ENCODE results near the gene CCN5.
"Not testable (repeated sequence)": the region's sequence is repeated elsewhere in the genome, so short reads cannot be mapped to it uniquely, and the experiment has no call there.

The CCN5 gene

DNA sequence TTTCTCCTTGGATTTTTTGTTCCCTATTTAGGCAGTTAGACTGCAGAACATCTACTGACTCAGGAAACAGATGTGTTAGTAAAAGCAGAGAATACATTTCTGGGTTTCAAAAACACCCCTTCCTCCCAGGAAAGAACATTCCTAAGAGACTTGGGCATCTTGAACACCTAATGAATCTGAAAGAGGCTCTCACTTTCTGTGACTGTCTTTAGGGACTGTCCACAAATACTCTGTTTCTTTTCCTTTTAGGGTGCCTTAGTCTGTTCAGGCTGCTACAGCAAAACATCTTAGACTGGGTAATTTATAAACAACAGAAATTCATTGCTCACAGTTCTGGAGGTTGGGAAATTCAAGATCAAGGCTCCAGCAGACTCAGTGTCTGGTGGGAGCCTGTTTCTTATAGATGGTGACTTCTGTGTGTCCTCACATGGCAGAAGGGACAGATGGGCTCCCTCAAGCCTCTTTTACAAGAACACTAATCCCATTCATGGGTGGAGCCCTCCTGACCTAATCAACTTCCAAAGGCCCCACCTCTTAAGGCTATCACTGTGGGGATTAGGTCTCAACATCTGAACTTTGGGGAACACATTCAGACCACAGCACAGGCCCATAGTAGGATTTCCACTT, 19.4 kb upstream of the CCN5 start:
- no peak for DNase-seq

DNA sequence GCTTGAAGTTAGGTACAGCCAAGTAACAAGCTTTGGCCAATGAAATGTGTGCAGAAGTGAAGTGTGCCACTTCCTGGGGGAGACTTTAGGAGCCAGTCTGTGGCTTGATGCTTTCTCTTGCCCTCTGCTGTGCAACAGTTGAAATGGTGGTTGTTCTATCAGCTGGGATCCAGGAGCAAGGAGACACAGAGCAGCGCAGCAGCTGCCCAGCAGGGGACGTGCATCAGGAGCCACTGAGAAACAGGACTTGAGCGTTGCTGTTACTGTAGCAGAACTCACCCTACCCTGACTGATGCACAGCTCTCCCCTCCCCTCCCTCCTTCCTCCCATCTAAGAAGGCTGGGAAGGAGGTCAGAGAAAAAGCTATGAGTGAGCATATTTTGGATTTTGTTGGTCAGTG, 18.9 kb upstream of the CCN5 start:
- DNase-seq = no peak

DNA sequence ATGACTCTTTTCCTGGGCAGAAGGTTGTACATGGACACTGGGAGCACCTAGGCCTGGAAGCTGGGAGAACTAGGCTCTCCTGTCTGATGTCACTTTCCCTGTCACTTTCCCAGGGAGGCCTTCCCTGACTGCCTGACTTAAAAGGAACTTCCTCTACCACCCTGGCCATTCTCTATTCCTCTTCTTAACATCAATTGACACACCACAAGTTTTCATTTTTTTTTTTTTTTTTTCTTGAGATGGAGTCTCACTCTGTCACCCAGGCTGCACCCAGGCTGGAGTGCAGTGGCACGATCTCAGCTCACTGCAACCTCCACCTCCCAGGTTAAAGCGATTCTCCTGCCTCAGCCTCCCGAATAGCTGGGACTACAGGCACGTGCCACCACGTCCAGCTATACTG, 18.1 kb upstream of the CCN5 start:
- DNase-seq = not testable (repeated sequence)

DNA sequence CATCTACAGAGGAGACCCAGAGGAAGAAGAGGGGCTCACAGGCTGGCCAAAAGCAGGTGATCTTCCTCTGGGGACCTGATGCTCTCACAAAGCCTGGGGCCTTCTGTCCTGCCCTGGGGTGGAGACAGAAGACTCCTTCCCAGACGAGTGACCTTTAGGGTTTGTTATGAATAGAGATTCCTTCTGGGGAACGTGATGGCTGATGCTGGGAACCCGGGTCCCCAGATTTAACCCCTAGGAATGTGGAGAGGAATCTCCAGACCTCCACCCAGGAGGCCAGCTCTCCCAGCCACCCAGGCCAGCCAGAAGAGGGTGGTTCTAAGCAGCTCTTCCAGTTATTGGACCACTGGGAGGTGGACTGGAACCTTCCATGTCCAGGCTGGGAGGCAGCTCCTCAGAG, 16.8 kb upstream of the CCN5 start:
- DNase-seq = no peak

DNA sequence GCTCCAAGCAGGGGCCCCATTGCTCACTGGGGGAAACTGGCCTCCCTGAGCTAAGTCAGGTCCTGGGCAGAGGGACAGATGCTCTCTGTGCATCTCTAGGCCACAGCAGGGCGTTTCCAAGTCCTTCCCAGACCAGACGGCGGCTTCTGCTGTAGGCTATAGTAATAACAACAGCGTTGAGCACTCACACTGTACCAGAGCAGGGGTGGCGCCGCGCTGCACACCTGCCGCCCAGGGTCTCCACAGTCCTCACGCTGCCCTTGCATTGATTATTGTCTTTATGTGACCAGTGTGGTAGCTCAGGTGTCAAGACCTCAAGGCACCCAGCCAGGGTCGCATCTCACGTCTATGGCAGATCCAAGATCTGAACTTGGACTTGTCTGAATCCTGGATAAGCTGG, 14.9 kb upstream of the CCN5 start:
- DNase-seq = no peak

DNA sequence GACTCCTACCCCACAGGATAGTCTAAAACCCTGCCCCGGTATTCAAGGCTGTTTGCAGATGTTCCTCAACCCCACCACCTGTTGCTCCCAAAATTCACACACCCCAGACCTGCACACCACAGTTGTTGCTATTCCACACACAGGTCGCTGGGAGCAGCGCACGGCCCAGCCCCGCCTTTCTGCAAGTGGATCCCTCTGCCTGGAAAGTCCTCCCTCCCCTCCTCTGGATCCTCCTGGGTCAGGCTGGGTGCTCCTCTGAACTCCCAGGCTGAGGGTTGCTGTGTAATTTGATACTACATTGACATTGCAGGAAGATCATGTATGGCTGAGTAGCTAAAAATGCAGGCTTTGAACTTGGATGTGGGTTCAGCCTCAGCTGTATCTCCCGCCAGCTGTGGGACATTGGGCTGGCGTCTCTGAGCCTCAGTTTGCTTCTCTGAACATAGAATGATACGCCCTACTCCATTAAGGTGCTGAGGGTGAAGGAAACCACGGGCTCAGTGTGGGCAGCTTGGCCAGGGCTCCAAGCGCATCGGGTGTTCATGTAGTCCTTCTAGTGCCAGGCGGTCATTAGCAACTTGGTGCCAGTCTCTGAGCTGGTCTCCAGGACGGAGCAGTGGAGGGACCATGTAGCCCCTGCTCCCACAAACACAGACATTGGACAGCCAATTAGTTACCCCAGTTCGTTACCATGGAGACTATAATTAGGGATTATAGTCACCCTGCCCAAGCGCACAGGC, 13.9 kb upstream of the CCN5 start:
- peak; percentile 40 for DNase-seq

DNA sequence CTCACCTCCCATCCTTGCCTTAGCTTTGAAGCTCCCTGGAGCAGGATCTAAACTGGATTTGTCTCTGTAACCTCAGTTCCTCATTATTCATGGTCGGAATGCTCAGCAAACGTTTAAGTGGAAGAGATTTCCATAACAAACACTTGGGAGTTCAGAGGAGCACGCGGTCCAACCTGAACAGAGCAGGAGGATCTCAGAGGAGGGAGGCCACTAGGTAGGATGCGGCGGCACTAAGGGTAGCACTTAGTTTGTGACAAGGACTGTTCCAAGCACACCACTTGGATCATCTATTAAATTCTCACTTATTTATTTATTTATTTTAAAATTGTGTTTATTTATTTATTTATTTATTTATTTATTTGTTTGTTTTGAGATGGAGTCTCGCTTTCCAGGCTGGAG, 13.3 kb upstream of the CCN5 start:
- peak; percentile 12 for DNase-seq

DNA sequence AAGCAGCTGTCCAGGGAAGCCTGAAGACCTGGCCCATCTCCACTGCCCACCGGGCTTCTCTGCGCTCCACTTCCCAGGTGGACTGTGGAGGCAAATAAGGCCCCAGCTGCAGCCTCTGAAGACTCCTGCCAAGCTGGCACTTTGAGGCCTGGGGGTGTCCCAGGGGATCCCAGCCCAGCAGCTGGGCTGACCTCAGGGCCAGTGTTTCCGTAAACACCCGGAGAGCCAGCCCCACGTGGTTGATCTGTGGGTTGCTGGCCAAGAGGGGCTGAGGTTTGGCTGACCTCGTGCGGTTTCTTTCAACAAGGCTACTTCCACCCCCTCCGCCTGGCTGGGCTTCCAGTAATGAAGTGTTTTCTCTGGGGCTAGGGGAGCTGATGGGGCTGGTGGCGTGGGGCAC, 12.4 kb upstream of the CCN5 start:
- DNase-seq = no peak

DNA sequence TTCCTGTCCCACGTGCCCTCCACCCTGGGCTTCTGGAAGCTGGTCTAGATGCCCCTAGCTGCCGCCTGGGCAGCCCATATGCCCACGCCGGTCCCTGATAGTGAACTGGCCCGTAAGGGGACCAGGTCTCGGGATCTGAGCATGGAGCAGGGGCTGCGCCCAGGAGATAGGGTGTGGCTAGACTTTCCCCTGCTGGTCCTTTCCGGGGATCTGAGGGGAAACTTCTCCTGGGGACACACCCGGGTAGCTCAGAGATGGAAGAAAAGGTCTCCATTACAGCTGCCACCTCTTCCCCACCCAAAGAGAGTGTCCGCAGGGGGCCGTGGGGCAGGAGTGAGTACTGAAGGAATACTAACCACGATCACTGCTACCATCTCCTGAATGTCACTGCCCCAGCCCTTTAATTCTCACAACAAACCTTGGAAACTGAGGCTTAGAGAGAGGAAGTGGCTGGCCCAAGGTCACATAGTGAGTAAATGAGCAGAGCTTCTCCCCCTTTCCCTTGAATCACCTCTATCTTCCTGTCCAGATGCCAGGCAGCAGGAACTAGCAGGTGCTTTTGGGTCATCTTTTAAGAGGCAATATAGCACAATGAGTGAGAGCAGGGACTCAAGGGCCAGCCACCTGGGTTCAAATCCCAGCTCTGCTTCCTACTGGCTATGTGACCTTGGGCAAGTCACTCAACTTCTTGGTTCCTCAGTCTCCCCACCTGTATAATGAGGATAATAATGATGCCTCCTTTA, 11.8 kb upstream of the CCN5 start:
- no peak for DNase-seq

DNA sequence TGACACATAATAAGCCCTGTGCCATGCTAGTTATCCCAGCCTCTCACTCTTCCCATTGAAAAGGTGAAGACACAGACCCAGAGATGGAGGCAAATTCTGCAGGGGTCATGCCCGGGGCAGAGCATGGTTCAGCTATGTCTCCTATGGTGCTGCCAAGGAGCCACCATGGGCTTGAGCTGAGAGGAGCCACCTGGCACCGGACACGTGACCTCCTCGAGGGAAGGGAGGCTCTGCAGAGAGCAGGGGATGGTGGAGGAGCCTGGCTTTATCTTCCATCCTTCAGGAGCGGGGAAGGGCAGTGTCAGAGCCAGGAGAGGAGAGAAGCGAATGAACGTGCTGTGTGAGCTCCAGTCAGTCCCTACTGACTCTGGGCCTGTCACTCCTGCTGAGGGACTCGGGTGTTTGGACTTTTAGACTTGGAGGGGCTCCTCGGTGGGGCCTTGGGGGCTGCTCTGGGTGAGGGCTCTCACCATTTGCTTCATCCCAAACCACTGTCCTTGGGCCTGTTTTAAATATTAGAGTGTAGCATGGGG, 11.1 kb upstream of the CCN5 start:
- DNase-seq = no peak

DNA sequence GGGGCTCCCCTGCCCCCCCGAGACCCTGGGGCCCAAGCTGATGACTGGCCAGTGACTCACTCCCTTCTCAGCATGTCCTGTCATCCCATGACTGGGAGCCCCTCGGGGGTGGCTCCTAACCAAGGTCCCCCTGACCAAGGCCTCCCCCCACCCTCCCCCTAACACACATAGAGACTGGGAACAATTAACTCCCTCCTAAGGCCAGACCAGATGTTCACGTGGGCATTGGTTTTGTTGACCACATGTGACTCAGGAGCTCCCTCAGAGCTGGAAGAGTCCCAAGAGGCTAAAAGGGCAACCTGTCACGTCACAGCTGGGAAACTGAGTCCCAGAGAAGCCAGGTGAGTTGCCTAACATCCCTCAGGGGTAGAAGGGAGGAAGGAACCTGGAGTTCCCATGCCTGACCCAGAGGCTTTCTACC, 10.6 kb upstream of the CCN5 start:
- no peak for DNase-seq

DNA sequence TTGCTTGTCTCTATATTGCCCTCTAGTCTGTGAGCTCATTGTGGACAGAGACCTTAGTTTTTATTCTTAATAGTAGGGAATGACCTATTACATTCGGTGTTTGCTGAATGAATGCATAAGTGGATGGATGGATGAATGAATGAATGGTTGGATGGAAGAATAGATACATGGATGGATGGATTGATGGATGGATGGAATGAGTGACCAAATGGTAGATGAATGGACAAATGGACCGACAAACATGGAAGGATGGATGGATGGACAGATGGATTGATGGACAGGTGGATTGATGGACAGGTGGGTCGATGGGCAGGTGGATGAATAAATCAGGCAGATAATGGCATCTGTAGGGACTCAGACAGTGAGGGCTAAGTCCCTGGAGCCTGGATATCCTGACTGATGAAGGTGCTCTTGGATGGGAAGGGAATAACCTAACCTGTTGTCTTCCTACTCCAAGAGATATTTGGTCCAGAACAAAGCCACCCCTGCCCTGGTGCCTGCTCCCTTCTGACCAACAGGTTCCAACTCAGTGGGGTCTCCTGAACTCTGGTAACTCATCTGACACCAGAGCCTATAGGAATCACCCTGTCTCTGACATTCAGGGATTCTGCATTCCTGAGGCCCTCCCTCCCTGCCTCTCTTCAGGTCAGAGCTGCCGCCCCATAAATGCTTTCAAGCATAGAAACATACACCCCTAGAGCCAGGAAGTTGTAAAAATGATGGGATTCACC, 9.6 kb upstream of the CCN5 start:
- DNase-seq = no peak

DNA sequence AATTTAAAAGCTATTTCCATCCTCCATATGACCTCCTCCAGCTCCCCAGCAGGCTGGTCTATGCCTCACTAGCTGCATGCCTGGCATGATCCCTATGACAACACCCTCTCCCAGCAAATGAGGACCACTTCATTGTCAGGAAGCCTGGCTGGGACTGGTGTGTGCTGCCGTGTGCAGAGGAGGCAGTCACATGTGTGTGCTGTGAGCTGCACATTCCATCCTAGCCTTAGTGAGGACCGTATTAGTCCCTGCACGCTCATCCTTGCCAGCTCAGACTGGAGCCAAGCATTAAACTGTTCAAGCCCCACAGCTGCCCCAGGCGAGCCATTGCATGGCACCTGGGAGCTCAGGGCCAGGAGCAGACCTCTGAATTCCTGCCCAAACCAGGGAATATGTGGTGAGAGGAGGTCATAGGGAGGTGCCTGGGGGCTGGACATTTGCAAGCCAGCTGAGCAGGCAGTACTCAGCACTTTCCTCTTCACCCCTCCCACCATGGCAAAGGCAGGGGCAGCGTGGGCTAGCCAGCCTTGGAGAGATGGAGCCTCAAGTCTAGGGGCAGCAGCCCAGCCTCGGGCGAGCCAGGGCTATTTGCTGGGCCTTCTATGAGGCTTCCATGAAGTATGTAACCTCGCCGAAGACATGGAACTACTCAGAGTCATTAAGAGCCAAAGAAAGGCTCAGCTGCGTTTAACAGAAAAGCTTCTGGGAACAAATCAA, 8.7 kb upstream of the CCN5 start:
- no peak for DNase-seq

DNA sequence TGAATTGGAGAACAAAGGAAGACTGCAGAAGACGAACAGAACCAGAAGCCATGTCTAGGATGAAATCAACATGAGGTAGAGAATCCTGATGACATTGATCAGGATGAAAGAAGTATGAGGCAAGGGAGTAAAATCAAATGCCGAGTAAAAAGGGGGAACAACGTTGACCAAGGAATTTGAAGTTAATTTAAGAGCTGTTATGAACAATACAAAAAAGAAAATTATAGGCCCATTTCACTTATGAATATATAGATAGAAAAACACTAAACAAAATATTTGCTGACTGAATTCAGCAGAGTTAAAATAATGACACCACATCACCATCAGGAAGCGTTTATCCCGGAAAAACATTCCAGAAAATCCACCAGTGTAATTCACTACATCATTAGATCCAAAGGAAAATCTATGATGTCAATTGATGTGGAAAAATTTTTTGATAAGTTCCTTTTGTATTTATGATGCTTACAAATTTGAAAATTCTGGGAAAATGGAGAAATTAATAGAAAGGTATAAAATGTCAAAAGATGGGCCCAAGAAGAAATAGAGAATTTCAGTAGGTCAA, 8.1 kb upstream of the CCN5 start:
- DNase-seq = no peak

DNA sequence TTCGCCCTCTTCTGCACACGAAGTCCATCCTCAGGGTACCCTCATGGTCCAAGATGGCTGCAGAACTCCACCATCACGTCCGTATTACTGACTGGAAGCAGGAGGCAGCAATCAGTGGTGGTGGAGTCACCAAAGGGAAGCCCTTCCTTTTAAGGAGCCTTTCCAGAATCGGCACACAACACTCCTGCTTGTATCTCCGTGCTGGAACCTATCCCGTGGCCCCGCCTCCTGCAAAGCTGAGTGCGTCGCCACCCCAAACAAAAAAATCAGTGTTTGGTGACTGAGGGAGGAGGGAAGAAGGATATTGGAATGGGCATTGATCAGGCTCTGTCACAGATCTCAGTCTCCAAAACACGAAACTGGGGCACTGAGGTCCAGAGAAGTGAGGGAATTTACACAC, 5.8 kb upstream of the CCN5 start:
- DNase-seq = no peak

DNA sequence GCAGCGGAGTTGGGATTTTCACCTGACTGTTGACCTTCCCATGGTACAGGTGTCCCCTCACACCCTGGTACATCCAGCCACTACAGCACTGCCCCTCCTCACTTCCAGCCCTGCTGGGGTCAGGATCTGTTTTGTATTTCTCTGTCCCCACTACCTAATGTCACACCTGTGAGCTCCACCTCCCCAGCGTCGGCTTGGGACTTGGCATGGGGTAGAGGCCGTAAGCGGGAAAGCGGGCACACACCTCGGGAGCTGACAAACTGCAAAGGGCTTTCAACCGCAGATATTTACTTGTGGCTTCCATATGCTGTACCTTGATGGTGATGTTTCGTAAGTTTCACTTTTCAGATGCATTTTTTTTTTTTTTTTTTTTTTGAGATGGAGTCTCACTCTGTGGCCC, 5.4 kb upstream of the CCN5 start:
- DNase-seq = no peak

DNA sequence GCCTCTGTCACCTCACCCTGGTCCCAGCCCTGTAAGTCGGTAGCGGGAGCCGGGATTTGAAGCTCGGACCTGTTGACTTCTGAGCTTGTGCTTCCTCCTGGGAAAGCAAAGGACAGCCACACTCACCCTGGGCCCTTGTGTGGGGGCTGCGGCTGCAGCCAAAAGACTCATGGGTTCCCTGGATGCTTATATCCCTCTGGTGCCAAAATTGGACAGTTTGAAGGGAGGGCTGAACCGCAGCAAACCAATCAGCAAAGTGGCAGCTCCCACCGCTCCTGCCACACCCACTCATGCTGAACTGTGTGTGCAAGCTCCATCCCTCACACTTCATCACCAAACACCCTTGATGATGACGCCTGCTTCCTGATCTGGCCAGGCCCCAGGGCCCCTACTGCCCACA, 3.9 kb upstream of the CCN5 start:
- no peak for DNase-seq

DNA sequence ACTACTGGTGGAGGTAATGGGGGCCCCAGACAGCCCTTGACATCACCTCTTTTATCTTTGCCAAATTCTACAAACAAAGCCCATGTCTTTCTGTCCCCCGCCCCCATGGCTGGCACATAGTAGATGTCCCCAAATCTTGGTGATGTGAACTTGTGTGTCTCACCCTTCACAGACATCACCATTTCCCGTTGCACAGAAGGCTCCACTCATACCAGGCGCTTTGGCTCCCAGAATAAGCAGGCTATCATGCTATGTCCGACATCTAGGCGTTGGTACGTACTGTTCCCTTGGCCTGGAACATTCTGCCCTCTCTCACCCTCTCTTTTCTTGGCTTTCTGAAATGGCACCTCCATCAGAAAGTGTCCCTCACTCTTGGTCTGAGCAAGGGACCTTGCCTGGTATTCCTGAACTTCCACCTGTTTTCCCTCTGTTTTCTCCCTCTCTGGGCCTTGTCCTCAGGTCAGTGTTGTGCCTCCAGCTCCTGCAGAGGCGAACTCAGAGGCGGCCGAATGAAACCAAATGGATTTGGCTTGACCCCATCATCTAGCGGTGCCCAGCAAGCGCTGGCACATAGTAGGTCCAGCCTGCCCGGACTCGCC, 968 bp upstream of the CCN5 start:
- no peak for DNase-seq

DNA sequence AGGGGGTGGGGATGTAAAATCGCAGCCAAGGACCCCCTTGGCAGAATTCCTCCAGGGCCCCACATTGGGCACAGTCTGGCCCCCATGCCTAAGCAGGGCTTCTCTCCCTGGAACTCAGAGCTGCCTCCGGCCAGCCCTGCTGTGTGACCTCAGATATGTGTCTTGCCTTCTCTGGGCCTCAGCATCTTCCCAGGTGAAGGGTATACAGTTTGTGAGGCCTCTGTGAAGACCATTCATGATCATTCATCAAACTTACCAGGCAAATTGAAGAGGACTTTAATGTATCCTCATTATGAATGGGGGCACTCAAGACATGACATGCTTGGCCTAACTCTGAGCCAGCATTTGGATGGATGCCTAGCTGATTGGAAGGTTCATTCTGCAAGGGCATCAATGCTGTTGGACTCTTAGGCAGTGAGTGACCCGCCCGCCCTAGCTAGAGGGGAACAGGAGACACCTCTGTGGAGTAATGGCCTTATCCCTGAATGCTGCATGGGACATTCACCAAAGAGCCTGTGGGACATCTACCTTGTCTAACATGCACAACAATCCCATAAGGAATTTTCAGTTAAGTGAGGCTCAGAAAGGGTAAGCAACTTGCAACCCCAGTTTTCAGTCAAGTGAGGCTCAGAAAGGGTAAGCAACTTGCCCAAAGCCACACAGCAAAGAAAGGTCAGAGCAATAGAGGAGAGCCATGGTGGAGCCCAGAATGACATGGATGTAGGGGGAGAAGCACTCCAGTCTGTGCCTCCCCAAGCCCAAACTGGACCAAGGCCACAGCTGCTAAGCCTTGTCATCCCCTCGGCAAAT, 535 bp downstream of the CCN5 start:
- DNase-seq = no peak

DNA sequence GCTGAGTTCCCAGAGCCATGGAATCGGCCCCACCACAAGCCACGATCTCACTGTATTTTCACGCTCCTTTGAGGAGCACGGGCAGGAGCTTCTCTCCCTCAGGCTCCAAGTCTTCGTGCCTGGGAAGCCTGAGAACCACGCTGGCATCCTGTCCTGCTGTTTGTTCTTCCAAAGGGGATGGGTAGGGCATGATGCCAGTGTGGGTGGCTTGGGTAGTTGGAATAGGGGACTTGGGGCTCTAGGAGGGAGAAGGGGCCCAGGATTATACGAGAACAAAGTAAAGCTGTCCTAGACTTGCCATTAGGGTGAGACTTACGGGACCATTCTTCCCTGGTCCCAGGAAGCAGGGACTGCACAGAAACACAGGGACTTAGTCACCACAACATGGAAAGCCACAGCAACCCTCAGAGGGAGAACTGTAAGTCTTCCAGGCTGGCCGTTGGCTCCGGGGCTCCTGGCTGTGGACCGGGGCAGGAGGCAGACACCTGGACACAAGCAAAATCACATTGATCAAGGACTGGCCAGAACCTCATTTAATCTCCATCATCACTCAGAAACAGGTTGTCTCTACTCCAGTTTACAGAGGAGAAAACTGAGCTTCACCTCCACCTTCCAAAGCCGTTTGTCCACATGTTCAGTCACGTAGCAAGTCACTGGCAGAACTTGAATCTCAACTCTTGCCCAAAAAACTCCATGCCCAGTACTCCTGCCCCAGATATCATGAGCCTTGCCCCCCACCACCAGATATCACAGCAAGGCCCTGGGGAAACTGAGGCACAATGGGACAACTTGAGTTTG, 1.3 kb downstream of the CCN5 start:
- no peak for DNase-seq

Measured in NCI-H510A treated with DMSO at 0.1 percent for 48 hours (cell line).